ENCODE measurements around the gene AKIP1. TPM values are rescaled to one million over a fixed set of nuclear protein-coding genes. Genes with fewer than 3 reads are reported as not detected.

AKIP1 gene
- total RNA-seq, 1 experiment from 2014 or later, result 30.3 TPM

GRCh38 chr11:8865304-8865703, 45.7 kb upstream of the AKIP1 start:
- Histone ChIP-seq H3K9me2 (ENCODE audit: insufficient read depth) (no peaks in the 10 kb centered on the region), H3K9ac (ENCODE audit: low read length) (no peak overlapping the region), H4K20me1 (ENCODE audit: insufficient read depth) (no peaks in the 10 kb centered on the region), H3K4me2 (ENCODE audit: low read length) (no peak overlapping the region), H3K36me3 (ENCODE audit: control insufficient read depth in 1 of 2, insufficient read depth in 2 of 2, low read length in 2 of 2) (no peaks in the 10 kb centered on the region), H3K4me3 (replicated peaks in 1 of 2; ENCODE audit: low read depth in 1 of 2, low read length in 2 of 2) (no peak overlapping the region), H3K4me1 (ENCODE audit: control insufficient read depth in 1 of 2, insufficient read depth in 2 of 2, low read length in 2 of 2) (peaks cover 4 to 13% of the 10 kb centered on the region in 2 experiments; a peak in 2 of 4 replicates), H2AFZ (ENCODE audit: low read depth, low read length, poor library complexity, severe bottlenecking) (no peak overlapping the region), H3K27ac (ENCODE audit: low read depth, low read length) (no peak overlapping the region), H3K27me3 (ENCODE audit: insufficient read depth, low read length) (no peaks in the 10 kb centered on the region), H3K79me2 (ENCODE audit: insufficient read depth, low read length) (no peaks in the 10 kb centered on the region), H3K9me3 (ENCODE audit: control insufficient read depth in 1 of 2, insufficient read depth in 1 of 2, low read depth in 1 of 2, low read length in 2 of 2) (no peaks in the 10 kb centered on the region)
- CTCF ChIA-PET, result no interaction called here
- intact Hi-C loops (cut with micrococcal nuclease), result no loop called here
- ATAC-seq (no peak), DNase-seq (ENCODE audit: low read depth, low spot score) (no peak)
- BruUV-seq (replicated peaks), result no TSS peak
- no peak for TF ChIP-seq ZFX (IDR thresholded peaks at IDR 0.05)
- TF ChIP-seq SIN3A (IDR thresholded peaks at IDR 0.05; ENCODE audit: low read depth), result no peak
- TF ChIP-seq ATF3 (IDR thresholded peaks at IDR 0.05), result no peak
- no peak for TF ChIP-seq POLR2AphosphoS5 (IDR thresholded peaks at IDR 0.05; ENCODE audit: low read depth, low read length)
- TF ChIP-seq CEBPB (IDR thresholded peaks at IDR 0.05; ENCODE audit: low read depth), result no peak
- TF ChIP-seq YY1 (IDR thresholded peaks at IDR 0.05; ENCODE audit: extremely low read depth, insufficient replicate concordance, low read depth, low read length), result no peak
- no peak for TF ChIP-seq JUND (IDR thresholded peaks at IDR 0.05)
- TF ChIP-seq ZBTB33 (IDR thresholded peaks at IDR 0.05; ENCODE audit: extremely low read depth, insufficient replicate concordance, low read length), result no peak
- TF ChIP-seq REST (IDR thresholded peaks at IDR 0.05; ENCODE audit: low read depth), result no peak
- TF ChIP-seq ELF1 (IDR thresholded peaks at IDR 0.05; ENCODE audit: borderline replicate concordance, low read depth), result no peak
- TF ChIP-seq EZH2 (IDR thresholded peaks at IDR 0.05), result no peak
- no peak for TF ChIP-seq FOSL1 (IDR thresholded peaks at IDR 0.05; ENCODE audit: low read depth)
- TF ChIP-seq CTCF (IDR thresholded peaks at IDR 0.05 in 2 of 3, conservative IDR thresholded peaks at IDR 0.05 in 1 of 3; ENCODE audit: borderline replicate concordance in 1 of 3, insufficient read depth in 1 of 3, low read depth in 2 of 3, low read length in 2 of 3), result no peak
- TF ChIP-seq MAX (IDR thresholded peaks at IDR 0.05), result no peak
- RAD21 ChIA-PET (ENCODE audit: low non-redundant PET in 1 of 2, low total read pairs in 2 of 2, uncharacterized antibody in 2 of 2, unreplicated experiment in 2 of 2), result no interaction called here
- POLR2A ChIA-PET, result no interaction called here
